ENCODE results near the gene FAM204A.

Gene FAM204A

DNA sequence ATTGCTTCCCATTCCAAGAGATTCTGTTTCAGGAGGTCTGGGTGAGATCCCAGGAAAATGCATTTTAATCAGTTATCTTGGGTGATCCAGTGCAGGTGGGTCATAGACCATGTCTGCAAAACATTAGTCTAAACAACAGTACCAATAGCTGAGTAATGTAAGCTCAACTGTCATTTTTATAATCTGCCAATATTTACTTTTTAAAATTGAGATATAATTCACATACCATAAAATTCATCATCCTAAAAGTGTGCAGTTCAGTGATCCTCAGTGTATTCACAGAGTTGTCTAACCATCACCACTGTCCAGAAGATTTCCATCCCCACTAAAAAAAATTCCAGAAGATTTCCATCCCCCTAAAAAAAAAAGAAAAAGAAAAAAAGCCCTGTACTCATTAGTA lies 51.0 kb downstream of the FAM204A start:
- H3K27ac ChIP-seq, result no peak overlapping the region
- no peak overlapping the region for H3K4me3 ChIP-seq (ENCODE audit: low read depth in 1 of 2, low read length in 1 of 2)
- peaks cover 68% of the 10 kb centered on the region for H3K27me3 ChIP-seq
- H3K36me3 ChIP-seq, result no peaks in the 10 kb centered on the region
- no peaks in the 10 kb centered on the region for H3K9me3 ChIP-seq
- TF ChIP-seq CTCF (IDR thresholded peaks at IDR 0.05), result no peak
- H3K4me1 ChIP-seq (ENCODE audit: control insufficient read depth in 1 of 2, insufficient read depth in 1 of 2, low read depth in 1 of 2, low read length in 1 of 2), result no peaks in the 10 kb centered on the region

DNA sequence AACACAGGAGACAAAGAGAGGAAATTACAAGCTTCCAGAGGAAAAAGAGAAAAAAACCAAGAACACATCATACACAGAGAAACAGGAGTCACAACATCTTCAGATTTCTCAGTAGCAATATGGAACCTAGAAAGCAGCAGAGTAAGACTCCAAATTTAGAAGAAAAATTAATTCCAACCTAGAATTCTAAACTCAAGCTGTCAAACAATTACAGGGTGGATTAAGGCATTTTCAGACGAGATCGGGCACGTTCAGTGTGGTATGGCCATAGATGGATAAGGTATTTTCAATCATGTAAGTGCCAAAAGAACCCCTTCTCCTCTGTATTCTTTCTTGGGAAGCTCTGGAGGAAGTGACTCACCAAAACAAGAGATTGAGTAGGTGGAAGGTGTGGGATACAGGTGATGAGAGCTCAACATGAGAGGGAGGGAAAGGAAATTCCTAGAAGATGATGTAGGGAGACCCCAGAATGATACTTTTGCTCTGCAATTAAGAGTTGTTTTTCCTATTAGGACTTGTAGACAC lies 51.6 kb downstream of the FAM204A start:
- H3K36me3 ChIP-seq, result no peaks in the 10 kb centered on the region
- H3K4me3 ChIP-seq (ENCODE audit: low read depth in 1 of 2, low read length in 1 of 2), result no peak overlapping the region
- no peaks in the 10 kb centered on the region for H3K4me1 ChIP-seq (ENCODE audit: control insufficient read depth in 1 of 2, insufficient read depth in 1 of 2, low read depth in 1 of 2, low read length in 1 of 2)
- no peaks in the 10 kb centered on the region for H3K9me3 ChIP-seq
- H3K27ac ChIP-seq, result no peak overlapping the region
- no peak for TF ChIP-seq CTCF (IDR thresholded peaks at IDR 0.05)
- peaks cover 70% of the 10 kb centered on the region for H3K27me3 ChIP-seq

DNA sequence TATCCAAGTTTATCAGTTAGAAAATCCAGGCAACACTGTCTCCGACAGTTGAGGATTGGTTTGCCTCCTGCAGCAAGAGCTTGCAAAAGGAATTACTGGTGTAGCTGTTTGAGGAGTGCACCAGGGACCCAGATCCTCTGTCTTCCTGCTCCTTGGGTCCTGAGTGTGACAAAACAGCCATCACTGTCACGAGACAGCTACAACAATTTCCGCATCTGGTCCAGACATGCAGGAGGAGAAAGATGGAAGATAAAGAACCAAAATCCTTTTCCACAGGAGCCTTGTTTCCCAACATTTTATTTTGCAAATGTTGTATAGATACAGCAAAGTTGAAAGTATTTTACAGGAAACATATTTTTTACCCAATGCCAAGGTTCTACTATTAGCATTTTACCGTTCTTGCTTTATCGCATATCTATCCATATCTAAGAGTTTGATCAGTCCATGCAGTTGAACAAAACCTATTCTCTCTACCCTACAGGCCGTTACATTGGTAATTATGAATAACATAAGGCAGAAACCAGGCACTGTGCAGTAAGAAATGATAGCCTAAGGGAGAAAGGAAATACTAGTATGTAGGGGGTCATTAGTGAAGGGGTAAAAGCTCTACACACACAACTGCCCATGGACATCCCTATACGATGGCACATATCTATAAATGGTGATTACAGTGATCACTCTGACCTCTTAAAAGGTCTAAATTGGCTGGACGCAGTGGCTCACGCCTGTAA lies 54.9 kb downstream of the FAM204A start:
- TF ChIP-seq CTCF (IDR thresholded peaks at IDR 0.05), result no peak
- no peak overlapping the region for H3K4me3 ChIP-seq (ENCODE audit: low read depth in 1 of 2, low read length in 1 of 2)
- H3K27ac ChIP-seq, result no peak overlapping the region
- H3K36me3 ChIP-seq, result no peaks in the 10 kb centered on the region
- peaks cover 77% of the 10 kb centered on the region for H3K27me3 ChIP-seq
- H3K4me1 ChIP-seq (ENCODE audit: control insufficient read depth in 1 of 2, insufficient read depth in 1 of 2, low read depth in 1 of 2, low read length in 1 of 2), result no peaks in the 10 kb centered on the region
- no peaks in the 10 kb centered on the region for H3K9me3 ChIP-seq

DNA sequence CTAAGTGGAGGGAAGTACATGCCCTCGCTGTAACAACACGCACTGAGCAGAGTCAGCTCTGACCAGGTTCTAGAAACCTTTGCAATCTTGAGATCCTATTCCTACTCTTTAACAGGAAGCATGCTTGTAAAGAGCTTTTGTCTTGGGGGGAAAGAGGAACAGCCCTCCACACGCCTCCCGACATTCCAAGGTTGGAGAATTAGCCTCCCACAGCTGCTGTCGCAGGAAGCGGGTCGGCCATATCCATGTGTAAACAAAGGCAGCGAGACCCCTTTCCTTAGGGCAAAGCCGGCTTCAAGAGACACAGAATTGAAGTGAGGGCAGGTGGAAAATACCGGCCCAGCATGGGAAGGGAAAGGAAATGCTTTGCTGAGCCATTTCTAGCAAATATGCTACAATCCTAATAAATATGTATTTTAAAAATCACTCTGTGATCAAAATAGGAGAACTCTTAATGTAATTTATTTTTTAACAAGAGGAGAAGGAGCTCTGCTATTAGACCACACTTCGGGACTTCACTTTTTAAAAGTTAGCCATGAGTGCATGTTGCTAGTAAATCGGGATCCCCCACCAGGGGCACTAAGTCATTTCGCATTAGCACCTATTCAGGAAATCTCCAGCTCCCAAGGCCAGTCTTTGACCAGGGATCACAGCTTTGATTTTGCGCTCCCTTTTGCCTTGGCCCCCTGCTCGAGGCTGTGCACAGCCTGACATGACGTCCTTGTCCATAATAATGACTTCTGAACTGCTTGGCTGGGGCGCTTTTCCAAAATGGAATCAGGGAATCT lies 55.9 kb downstream of the FAM204A start:
- H3K4me3 ChIP-seq (ENCODE audit: low read depth in 1 of 2, low read length in 1 of 2), result no peak overlapping the region
- H3K9me3 ChIP-seq, result no peaks in the 10 kb centered on the region
- no peak for TF ChIP-seq CTCF (IDR thresholded peaks at IDR 0.05)
- peaks cover 72% of the 10 kb centered on the region for H3K27me3 ChIP-seq
- no peaks in the 10 kb centered on the region for H3K36me3 ChIP-seq
- no peak overlapping the region for H3K27ac ChIP-seq
- no peaks in the 10 kb centered on the region for H3K4me1 ChIP-seq (ENCODE audit: control insufficient read depth in 1 of 2, insufficient read depth in 1 of 2, low read depth in 1 of 2, low read length in 1 of 2)

DNA sequence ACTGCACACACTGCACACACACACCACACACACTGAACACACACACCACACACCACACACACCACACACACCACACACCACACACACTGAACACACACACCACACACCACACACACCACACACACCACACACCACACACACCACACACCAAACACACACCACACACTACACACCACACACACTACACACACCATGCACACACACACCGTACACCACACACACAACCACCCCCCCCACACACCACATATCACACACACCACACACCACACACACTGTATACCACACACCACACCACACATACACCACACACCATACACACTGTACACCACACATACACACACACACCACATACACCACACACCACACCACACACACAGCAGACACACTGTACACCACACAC lies 59.5 kb downstream of the FAM204A start:
- no peaks in the 10 kb centered on the region for H3K9me3 ChIP-seq
- H3K4me3 ChIP-seq (ENCODE audit: low read depth in 1 of 2, low read length in 1 of 2), result no peak overlapping the region
- peaks cover 56% of the 10 kb centered on the region for H3K27me3 ChIP-seq
- no peaks in the 10 kb centered on the region for H3K4me1 ChIP-seq (ENCODE audit: control insufficient read depth in 1 of 2, insufficient read depth in 1 of 2, low read depth in 1 of 2, low read length in 1 of 2)
- H3K36me3 ChIP-seq, result no peaks in the 10 kb centered on the region
- TF ChIP-seq CTCF (IDR thresholded peaks at IDR 0.05), result no peak
- no peak overlapping the region for H3K27ac ChIP-seq
